OCI-LY1 (cell line): ENCODE measurements around the gene TNNI2.

ENCODE experiments used
- H2AFZ ChIP-seq: fragments of 200-600 bp; sonication (generic), shearing (Covaris generic); 2 replicates; pipeline ENCODE4 v1.6.0; 2014; ENCODE audit warnings: antibody characterized with exemption, mild to moderate bottlenecking, low read length
- H3F3A ChIP-seq: fragments of 200-600 bp; sonication (generic), shearing (Covaris generic); 2 replicates; pipeline ENCODE4 v1.6.0; 2014; ENCODE audit warnings: mild to moderate bottlenecking, antibody characterized with exemption, low read length, moderate library complexity; ENCODE audit not compliant: insufficient read depth
- H3K27ac ChIP-seq: fragments of 200-600 bp; sonication (generic); 2 replicates; pipeline ENCODE4 v1.5.1; 2014; ENCODE audit warnings: low read length, mixed run types, mild to moderate bottlenecking, low read depth; ENCODE audit not compliant: poor library complexity, severe bottlenecking
- H3K27me3 ChIP-seq: fragments of 200-600 bp; sonication (generic); 2 replicates; pipeline ENCODE4 v1.6.0; 2014; ENCODE audit warnings: antibody characterized with exemption, mild to moderate bottlenecking, low read length, moderate library complexity; ENCODE audit not compliant: insufficient read depth
- H3K36me3 ChIP-seq: fragments of 200-600 bp; sonication (generic); 2 replicates; pipeline ENCODE4 v1.6.1; 2014; ENCODE audit warnings: mild to moderate bottlenecking, antibody characterized with exemption, low read length, moderate library complexity, mixed read lengths; ENCODE audit not compliant: insufficient read depth
- H3K4me1 ChIP-seq: fragments of 200-600 bp; sonication (generic); 2 replicates; pipeline ENCODE4 v1.5.1; 2014; ENCODE audit warnings: mild to moderate bottlenecking, low read length, moderate library complexity; ENCODE audit not compliant: insufficient read depth, severe bottlenecking
- H3K4me2 ChIP-seq: fragments of 200-600 bp; sonication (generic), shearing (Covaris generic); 2 replicates; pipeline ENCODE4 v1.6.1; 2014; ENCODE audit warnings: low read length
- H3K4me3 ChIP-seq: fragments of 200-600 bp; sonication (generic); 2 replicates; pipeline ENCODE4 v1.5.1; 2014; ENCODE audit warnings: low read length, low read depth, mild to moderate bottlenecking, mixed read lengths; ENCODE audit not compliant: poor library complexity, severe bottlenecking
- H3K79me2 ChIP-seq: fragments of 200-600 bp; shearing (Covaris generic); 2 replicates; pipeline ENCODE4 v1.6.1; 2016; ENCODE audit warnings: mixed run types, low read length, mixed read lengths; ENCODE audit not compliant: insufficient read depth
- H3K9ac ChIP-seq: fragments of 200-600 bp; sonication (generic), shearing (Covaris generic); 2 replicates; pipeline ENCODE4 v1.6.1; 2014; ENCODE audit warnings: mild to moderate bottlenecking, low read length, mixed read lengths
- H3K9me2 ChIP-seq: fragments of 200-600 bp; sonication (generic), shearing (Covaris generic); 2 replicates; pipeline ENCODE4 v1.6.1; 2014; ENCODE audit warnings: low read depth, mild to moderate bottlenecking, low read length, mixed read lengths
- H3K9me3 ChIP-seq: fragments of 200-600 bp; shearing (Covaris generic); 2 replicates; pipeline ENCODE4 v1.6.1; 2014; ENCODE audit warnings: low read length, mixed read lengths
- H4K20me1 ChIP-seq: fragments of 200-600 bp; sonication (generic), shearing (Covaris generic); 2 replicates; pipeline ENCODE4 v1.6.0; 2016; ENCODE audit warnings: mild to moderate bottlenecking, low read length; ENCODE audit not compliant: insufficient read depth
- CTCF ChIP-seq: fragments of 200-600 bp; sonication (generic), shearing (Covaris generic); IDR thresholded peaks from 2 replicates; pipeline ENCODE4 v1.5.1; 2017; ENCODE audit warnings: mild to moderate bottlenecking, antibody characterized with exemption, low read length, moderate library complexity, mixed read lengths
- EZH2 ChIP-seq: fragments of 200-600 bp; sonication (generic), shearing (Covaris generic); IDR thresholded peaks from 2 replicates; pipeline ENCODE4 v1.8.0; 2017; ENCODE audit warnings: borderline replicate concordance, mixed run types, mild to moderate bottlenecking, antibody characterized with exemption, low read length, moderate library complexity, mixed read lengths

The TNNI2 gene

GRCh38 chr11:1822648-1823375 is 16.0 kb upstream of the TNNI2 start:
- Histone ChIP-seq H3K9ac (no peak overlapping the region), H3K4me2 (no peak overlapping the region), H3K27ac (no peak overlapping the region), H3K36me3 (no peaks in the 10 kb centered on the region), H3K4me1 (no peaks in the 10 kb centered on the region), H4K20me1 (no peaks in the 10 kb centered on the region), H3K9me2 (no peaks in the 10 kb centered on the region), H3K4me3 (no peak overlapping the region), H3K9me3 (no peaks in the 10 kb centered on the region), H3F3A (no peaks in the 10 kb centered on the region), H3K27me3 (peaks cover 5% of the 10 kb centered on the region; the same call in 1 of the 2 replicates), H2AFZ (no peak overlapping the region), H3K79me2 (no peaks in the 10 kb centered on the region)
- TF ChIP-seq EZH2 = no peak
- no peak for TF ChIP-seq CTCF

DNA sequence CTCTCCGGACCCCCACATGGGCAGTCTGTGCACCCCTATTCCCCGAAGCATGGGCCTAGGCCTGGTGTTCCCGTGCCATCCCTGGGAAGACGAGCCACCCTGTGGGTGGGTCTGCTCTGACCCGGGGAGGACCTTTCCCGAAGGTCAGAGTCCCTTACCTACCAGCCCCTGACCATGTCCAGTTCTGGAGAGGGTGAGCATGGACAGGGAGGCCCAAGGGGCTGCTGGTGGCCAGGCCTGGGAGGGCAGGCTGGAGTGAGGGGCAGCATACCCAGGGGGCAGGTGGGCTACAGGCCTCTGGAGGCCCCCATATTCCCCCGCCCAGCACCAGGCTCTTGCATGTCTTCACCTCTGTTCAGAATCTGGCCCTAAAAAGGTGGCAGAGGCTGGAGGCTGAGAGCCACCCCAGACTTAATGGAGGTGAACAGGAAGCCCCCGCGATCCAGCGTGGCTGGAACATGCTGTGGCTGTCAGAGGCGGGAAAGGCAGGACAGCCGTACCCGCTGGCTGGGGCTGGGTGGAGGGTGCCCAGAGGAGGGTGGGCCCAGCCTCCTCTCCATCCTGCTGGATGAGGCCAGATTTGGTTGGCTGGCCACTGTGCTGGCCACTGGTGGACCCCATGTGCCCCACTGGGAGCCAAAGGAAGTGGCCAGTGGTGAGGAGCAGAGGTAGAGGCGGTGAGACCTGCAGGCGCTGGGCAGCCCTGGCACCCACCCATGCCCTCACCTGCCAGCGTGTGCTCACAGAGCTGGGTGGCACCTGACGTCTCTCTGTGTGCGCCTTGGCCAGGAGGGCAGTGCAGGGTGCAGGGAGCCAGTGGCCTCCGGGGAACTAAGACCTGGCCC is 15.2 kb upstream of the TNNI2 start:
- no peak overlapping the region for H3K4me2 ChIP-seq
- no peak overlapping the region for H3K27ac ChIP-seq
- H2AFZ ChIP-seq = no peak overlapping the region
- no peaks in the 10 kb centered on the region for H4K20me1 ChIP-seq
- no peak for TF ChIP-seq EZH2
- TF ChIP-seq CTCF = no peak
- no peaks in the 10 kb centered on the region for H3K9me2 ChIP-seq
- H3K79me2 ChIP-seq = no peaks in the 10 kb centered on the region
- peaks cover 5% of the 10 kb centered on the region; the same call in 1 of the 2 replicates for H3K27me3 ChIP-seq
- H3F3A ChIP-seq = no peaks in the 10 kb centered on the region
- no peaks in the 10 kb centered on the region for H3K4me1 ChIP-seq
- H3K36me3 ChIP-seq = no peaks in the 10 kb centered on the region
- H3K9me3 ChIP-seq = no peaks in the 10 kb centered on the region
- H3K9ac ChIP-seq = no peak overlapping the region
- no peak overlapping the region for H3K4me3 ChIP-seq

DNA sequence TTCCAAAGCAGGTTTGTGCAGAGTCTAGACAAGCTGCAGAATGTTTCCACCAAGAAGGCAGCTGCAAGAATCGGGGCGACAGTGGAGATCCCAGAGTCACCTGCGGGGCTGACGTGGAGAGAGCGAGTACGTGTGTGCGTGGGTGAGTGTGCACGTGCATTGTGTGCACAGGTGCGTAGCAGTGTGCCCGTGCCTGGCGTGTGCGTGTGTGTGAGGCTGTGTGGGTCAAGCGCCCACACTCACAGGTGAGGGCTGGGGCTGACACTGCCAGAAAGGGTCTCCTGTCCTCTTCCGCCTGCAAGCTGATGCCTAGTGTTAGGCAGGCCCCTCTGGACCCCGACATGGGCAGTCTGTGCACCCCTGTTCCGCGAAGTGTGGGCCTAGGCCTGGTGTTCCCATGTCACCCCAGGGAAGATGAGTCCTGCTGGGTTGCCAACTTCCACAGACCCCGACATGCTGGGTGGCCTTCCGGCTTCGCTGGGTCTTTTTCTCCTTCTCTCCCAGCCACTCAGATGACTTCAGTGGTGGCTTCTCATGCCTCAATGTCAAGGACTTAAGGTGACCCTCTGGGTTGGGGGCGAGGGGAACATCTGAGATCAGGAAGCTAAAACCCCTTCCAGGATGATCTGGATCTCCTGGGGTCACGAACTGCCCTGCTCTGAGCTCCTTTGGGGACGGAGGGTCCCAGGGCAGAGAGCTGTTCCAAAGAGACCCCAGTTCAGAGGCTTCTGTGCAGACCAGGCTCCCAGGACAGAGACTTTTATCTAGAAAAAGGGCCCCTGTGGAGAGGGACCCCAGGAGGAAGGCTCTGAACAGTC is 14.4 kb upstream of the TNNI2 start:
- Histone ChIP-seq H3K36me3 (no peaks in the 10 kb centered on the region), H3K4me3 (no peak overlapping the region), H3F3A (no peaks in the 10 kb centered on the region), H3K27ac (no peak overlapping the region), H4K20me1 (no peaks in the 10 kb centered on the region), H3K9me2 (no peaks in the 10 kb centered on the region), H3K27me3 (no peaks in the 10 kb centered on the region; the same call in 1 of the 2 replicates), H3K79me2 (no peaks in the 10 kb centered on the region), H3K9ac (no peak overlapping the region), H2AFZ (no peak overlapping the region), H3K4me2 (no peak overlapping the region), H3K4me1 (no peaks in the 10 kb centered on the region), H3K9me3 (no peaks in the 10 kb centered on the region)
- TF ChIP-seq EZH2 = no peak
- no peak for TF ChIP-seq CTCF
